HCEC 1CT (cell line): ENCODE measurements around the gene PLEKHA7.
"Not testable (repeated sequence)": the region's sequence is repeated elsewhere in the genome, so short reads cannot be mapped to it uniquely, and the experiment has no call there.

Experiments
- DNase-seq: peaks from one replicate; pipeline ENCODE4 v3.0.0-alpha.2; 2017

Gene PLEKHA7, protein sequence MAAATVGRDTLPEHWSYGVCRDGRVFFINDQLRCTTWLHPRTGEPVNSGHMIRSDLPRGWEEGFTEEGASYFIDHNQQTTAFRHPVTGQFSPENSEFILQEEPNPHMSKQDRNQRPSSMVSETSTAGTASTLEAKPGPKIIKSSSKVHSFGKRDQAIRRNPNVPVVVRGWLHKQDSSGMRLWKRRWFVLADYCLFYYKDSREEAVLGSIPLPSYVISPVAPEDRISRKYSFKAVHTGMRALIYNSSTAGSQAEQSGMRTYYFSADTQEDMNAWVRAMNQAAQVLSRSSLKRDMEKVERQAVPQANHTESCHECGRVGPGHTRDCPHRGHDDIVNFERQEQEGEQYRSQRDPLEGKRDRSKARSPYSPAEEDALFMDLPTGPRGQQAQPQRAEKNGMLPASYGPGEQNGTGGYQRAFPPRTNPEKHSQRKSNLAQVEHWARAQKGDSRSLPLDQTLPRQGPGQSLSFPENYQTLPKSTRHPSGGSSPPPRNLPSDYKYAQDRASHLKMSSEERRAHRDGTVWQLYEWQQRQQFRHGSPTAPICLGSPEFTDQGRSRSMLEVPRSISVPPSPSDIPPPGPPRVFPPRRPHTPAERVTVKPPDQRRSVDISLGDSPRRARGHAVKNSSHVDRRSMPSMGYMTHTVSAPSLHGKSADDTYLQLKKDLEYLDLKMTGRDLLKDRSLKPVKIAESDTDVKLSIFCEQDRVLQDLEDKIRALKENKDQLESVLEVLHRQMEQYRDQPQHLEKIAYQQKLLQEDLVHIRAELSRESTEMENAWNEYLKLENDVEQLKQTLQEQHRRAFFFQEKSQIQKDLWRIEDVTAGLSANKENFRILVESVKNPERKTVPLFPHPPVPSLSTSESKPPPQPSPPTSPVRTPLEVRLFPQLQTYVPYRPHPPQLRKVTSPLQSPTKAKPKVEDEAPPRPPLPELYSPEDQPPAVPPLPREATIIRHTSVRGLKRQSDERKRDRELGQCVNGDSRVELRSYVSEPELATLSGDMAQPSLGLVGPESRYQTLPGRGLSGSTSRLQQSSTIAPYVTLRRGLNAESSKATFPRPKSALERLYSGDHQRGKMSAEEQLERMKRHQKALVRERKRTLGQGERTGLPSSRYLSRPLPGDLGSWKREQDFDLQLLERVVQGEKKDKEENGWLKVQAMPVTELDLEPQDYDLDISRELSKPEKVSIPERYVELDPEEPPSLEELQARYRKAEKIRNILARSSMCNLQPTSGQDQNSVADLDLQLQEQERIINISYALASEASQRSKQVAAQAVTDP

DNA sequence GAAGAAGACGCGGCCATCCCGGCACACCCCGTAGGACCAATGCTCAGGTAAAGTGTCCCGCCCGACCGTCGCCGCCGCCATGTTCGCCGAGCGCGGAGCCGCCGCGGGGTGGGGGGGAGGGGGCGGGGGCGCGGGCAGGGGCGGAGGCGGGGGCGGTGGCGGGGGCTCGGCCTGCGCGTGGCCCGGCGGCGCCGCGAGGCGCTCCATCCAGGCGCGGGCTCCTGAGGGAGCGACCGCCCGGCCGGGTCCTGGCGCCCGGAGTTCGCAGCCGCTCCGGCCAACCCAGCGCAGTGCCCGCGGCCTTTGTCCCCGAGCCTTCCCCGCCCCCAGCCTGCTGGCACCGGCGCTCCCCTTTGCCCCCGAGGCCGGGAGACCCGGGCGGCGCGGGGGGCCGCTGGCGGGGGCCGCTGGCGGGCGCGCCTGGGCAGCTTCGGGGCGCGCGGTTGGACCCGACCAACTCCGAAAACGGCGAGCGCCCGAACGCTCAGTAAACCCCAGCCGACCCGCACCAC is at the start of gene PLEKHA7:
Gene PLEKHA7 (minus strand): TSS at position 94 of the 512 bp plus-strand sequence. CDS start 13 bp downstream, at position 81.
- DNase-seq = no peak

DNA sequence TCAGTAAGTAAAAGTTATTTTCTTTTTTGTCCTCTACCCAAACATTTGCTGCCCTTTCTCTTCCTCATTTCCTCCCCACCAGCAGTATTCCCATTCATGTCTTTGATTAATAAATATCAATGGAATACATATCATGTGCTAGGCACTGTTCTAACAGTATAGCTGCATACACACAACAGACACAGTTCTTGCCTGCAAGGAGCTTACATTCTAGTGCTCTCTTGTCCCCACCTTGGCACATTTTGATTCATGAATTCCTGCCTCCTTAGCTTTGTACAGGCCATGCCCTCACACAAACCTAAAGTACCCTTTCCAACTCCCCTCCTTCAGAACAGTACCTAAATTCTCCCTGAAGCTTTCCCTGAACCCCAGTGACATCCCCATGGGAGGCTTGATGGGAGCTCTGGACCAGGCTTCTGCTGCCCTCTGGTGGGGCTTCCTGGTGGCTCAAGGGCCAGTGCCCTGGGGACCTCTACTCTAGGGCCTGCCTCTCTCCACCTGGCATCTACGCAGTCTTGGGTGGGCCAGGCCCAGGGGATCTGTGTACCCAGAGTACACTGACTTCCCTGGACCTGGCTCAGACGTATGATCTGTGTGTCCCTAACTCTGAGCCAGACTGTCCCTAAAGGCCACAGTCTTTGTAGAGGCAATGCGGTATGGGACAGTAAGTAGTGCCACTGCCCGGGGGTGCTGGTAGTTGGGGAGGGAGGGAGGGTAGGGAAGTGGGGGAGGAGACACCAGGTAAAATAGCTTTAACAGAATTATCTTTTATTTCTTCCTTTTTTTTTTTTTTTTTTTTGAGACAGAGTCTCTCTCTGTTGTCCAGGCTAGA is 49.2 kb upstream of the PLEKHA7 start:
- DNase-seq = peak; percentile 54

GRCh38 chr11:17051146-17051545 is 36.9 kb upstream of the PLEKHA7 start:
- DNase-seq = not testable (repeated sequence)

GRCh38 chr11:17048491-17048890 is 34.3 kb upstream of the PLEKHA7 start:
- not testable (repeated sequence) for DNase-seq

DNA sequence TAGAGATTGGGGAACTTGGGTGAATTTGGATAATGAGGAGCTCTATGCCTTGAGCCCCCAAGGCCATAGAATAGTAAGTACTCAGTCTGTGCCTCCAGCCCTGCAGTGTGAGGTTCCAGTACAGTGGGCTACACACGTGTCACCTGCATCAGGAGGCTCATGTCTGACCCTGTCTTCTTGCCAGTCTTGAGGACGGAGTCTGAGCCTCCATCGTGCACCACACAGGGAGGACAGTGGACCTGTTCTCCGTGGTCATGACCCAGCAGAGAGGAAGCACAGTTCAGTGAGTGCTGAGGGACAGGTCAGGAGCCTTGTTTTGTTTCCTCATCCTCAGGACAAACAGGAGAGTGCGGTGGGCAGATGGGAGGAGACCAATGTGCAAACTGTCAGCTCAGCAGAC is 32.5 kb upstream of the PLEKHA7 start:
- no peak for DNase-seq

DNA sequence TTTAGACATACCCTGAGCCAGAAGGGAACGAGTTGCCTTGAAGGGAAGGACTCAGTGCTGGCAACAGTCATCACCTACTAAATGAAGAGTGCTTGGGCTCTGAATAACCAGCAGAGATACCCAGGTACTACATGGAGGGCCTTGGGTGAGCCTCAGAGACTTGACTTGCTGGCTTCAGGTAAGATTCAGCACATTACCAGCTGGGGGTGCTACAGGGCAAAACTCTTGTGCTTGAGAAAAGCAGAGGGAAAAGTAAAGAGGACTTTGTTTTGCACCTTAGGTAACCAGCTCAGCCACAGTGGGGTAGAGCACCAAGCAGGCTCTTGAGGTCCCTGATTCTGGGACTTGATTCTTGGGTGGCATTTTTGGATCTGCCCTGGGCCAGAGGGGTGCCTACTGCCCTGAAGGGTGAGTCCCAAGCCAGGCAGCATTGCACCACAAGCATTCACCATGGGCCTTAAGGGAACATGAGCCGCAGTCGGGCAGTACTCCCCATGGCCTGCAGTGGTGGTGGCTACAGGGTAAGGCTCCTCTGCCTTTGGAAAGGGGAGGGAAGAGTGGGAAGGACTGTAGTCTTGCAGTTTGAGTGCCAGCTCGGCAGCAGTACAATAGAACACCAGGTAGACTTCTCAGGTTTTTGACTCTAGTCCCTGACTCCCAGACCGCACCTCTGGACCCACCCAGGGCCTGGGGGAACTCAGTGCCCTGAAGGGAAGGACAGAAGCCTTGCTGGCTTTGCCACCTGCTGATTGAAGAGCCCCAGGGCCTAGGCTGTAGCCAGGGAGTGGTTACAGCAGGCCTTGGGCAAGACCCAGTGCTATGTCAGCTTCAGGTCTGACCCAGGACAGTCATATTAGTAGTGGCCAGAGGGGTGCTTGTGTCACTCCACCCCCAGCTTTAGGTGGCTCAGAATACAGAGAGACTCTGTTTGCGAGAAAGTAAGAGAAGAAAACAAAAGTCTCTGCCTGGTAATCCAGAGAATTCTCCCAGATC is 22.7 kb upstream of the PLEKHA7 start:
- DNase-seq = no peak

GRCh38 chr11:17034027-17034426 is 19.8 kb upstream of the PLEKHA7 start:
- DNase-seq = not testable (repeated sequence)

- DNase-seq = no peak
Observed at GRCh38 chr11:17026487-17027082, 12.4 kb upstream of the PLEKHA7 start.

DNA sequence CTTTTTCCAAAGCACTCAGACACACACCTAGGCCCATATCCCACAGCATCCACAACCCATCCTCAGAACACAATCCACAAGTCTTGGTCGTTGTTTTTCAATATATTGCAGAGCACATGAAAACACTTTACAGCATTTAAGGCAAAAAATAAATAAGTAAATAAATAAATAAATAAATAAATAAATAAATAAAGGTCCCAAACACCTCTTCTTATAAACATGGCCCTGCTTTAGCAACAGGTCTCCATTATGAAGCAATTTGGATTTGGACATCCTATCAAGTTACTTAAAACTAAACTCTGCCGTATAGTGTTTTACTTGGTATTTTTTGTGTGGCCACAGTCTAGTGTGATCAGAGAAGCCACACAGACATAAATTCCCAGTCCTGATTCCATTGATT is 10.7 kb upstream of the PLEKHA7 start:
- no peak for DNase-seq

DNA sequence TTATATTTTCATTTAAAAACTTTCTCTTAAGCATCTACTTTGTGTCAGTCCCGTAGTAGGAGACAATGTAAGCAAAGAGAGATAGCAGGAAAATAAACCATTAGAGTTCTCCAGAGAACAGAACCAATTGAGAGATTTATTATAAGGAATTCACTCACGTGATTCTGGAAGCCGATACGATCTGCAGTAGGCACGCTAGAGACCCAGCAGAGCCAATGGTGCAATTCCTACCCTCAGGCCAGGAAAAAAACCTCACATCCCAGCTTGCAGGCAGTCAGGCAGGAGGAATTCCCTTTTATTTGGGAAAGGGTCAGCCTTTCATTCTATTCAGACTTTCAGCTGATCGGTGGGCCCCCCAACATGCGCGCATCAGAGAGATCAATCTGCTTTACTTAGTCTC is 7.3 kb upstream of the PLEKHA7 start:
- no peak for DNase-seq

DNA sequence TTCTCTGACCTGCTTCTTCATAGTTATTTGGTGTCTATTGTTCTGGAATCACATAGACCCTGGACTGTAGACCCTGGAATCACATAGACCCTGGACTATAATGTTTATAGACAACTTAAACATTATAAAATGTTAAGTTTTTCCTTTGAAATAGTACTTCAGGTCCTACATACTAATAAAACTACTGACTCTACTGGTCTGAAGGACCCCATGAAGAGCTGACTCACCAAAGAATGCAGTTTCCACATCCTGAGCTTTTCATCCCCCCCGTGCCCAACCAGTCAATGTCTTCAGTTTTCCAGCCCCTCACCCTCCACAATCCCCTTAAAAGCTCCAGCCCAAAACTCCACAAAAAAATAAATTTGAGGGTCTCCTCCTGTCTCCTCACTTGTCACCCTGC is 6.6 kb upstream of the PLEKHA7 start:
- no peak for DNase-seq

DNA sequence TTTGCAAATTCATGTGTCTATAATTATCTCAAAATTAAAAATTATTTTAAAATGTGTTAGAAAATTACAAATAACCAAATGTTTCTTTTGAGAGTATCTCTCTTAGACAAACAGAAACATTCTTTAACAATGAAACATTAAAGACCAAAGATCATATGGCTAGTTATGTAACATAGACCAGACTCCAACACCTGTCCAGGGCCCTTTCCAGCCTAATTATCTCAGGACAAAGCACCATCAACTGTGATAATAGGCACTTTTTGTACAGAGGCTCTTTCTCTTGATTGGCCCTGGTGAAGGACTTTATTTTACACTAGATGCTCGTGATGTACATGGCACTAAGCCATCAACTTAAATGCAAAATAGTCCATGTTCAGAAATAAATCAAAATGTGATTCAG is 5.0 kb upstream of the PLEKHA7 start:
- DNase-seq = no peak

GRCh38 chr11:17015627-17016126 is 1.5 kb upstream of the PLEKHA7 start:
- peak; percentile 59 for DNase-seq

DNA sequence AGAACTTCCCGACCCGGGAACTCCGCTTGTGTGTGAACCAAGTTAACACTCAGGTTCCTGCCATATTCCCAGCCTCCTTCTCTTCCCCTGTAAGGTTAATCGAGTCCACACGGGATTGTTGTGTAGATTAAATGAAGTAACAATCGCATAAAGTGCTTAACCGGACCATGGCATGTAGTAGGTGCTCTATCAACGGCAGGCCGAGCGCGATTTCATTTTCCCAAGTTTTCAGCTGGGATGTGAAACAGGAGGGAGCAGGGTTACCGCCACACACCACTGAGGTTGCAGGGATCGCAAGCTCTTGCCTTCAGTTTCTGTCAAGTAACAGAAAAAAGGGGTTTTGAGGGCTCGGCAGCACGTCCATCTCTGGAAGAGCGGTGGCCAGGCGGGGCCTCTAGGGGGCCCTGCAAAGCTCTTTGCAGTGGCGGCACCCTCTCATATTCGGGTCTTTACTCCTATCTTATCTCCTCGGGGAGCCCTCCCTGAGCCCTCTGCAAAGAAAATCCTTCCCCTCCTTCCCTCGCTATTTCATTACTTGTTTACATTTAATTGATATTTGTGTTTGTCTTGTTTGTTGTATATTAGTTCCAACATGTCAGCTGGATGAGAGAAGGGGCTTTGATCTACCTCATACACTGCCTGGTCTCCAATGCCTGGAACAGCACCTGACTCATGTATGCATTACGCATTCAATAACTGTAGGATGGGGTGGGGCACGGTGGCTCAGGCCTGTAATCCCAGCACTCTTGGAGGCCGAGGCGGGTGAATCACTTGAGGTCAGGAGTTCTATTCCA is 816 bp upstream of the PLEKHA7 start:
- DNase-seq = peak; percentile 64

DNA sequence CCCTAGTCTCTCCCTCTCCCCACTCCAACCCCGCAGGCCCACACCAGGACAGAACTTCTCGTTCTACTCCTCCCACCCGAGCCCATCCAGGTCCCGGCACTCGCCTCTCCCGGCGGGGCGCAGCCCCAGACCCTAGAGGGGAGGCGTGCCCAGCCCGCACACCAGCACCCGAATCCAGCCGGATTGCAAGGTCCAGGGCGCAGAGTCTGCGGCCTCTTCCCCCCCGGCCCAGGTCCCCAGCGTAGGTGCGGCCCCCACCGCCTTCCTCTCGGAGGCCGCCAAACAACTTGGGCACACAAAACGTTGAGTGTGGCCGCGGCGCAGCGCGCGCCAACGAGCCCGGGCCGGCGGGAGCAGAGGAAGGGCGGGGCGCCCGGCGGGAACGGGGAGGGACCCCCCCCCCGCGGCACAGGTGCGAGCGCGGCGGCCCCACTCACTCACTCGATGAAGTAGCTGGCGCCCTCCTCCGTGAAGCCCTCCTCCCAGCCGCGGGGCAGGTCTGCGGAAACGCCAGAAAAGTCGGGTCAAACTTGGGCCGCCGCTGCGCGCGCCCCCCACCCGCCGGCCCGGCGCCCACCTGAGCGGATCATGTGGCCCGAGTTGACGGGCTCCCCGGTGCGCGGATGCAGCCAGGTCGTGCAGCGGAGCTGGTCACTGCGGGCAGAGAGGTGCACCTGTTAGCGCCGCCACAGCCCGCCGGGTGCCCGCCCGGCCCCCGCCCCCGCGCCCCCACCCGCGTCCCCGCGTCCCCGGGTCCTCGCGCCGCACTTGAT is 480 bp downstream of the PLEKHA7 start:
- DNase-seq = no peak

DNA sequence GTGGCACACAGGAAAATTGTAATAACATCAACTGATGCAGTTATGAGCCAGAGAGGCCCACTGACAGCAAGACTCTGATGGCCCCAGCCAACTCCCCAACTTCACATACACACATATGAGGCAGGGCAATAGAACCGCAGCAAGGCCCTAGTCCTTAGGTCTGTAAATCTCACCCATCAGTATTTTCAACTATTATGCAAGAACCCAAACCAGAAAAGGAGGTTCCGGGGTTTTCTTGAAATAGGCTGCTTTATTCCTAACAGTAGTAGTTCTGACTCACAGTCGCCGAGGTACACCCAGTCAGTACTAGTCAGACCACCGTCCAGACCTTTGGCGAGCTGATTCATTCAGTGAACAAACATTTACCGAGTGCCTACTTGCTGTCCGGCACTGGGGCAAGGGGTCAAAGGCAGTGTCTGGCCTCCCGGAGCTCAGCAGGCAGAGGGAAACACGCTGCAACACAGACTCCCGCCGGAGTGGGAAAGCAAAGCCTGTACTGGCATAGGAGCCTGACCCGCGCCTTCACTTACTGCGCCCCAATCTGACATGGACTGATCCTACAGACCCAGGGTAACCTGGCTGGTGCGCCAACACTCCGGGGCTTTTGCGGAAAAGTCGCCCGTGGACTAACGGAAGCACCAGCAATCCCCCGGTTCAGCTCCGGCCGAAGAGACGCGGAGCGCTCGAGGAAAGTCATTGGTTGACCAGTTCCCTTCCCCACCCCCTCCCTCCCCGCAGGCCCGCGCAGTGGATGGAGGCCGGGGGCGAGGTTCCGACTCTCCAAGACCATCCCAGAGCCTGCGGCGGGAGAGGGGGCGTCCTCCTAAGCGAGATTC is 1.3 kb downstream of the PLEKHA7 start:
- DNase-seq = peak; percentile 89

GRCh38 chr11:17012179-17012578 is 2.0 kb downstream of the PLEKHA7 start:
- no peak for DNase-seq
